Heart left ventricle (tissue), 16 donors: ENCODE data around the gene ITPK1. TPM values are rescaled to one million over a fixed set of nuclear protein-coding genes. Genes with fewer than 3 reads are reported as not detected.

Source experiments
- ATAC-seq, 4 donors: fragments of 200-7000 bp; cut with Tn5 transposase; one replicate each; pipeline ENCODE4 v1.9.1; 2020 to 2022; ENCODE audit warnings: moderate library complexity in 4 of 4, mild to moderate bottlenecking in 3 of 4, moderate number of reproducible peaks in 1 of 4
- DNase-seq, 5 donors: peaks; one replicate each; pipeline ENCODE4 v3.0.0-alpha.2; 2020
- H3K27ac ChIP-seq, 12 donors: fragments of 200-600 bp; sonication (generic) in 4 of 12; one replicate each; pipeline versions ENCODE4 v1.5.0 to v1.8.0; 2016 to 2022; ENCODE audit warnings: mild to moderate bottlenecking in 2 of 12
- H3K27me3 ChIP-seq, 9 donors: fragments of 200-600 bp; sonication (generic) in 2 of 9; one replicate each; pipeline versions ENCODE4 v1.5.1 to v1.8.0; 2016 to 2022; ENCODE audit warnings: mild to moderate bottlenecking in 3 of 9
- H3K36me3 ChIP-seq, 9 donors: fragments of 200-600 bp; sonication (generic) in 2 of 9; one replicate each; pipeline versions ENCODE4 v1.5.0 to v1.8.0; 2018 to 2022; ENCODE audit warnings: mild to moderate bottlenecking in 2 of 9
- H3K4me1 ChIP-seq, 12 donors: fragments of 200-600 bp; sonication (generic) in 4 of 12; one replicate each; pipeline versions ENCODE4 v1.5.0 to v1.8.0; 2016 to 2022; ENCODE audit warnings: mild to moderate bottlenecking in 3 of 12
- H3K4me3 ChIP-seq, 12 donors: fragments of 200-600 bp; sonication (generic) in 4 of 12; one replicate each; pipeline versions ENCODE4 v1.5.0 to v1.8.0; 2017 to 2022; ENCODE audit warnings: mild to moderate bottlenecking in 9 of 12, moderate library complexity in 4 of 12
- H3K9me3 ChIP-seq, 12 donors: fragments of 200-600 bp; sonication (generic) in 4 of 12; one replicate each; pipeline versions ENCODE4 v1.5.0 to v1.8.0; 2016 to 2022; ENCODE audit warnings: mild to moderate bottlenecking in 1 of 12
- CTCF ChIP-seq, 12 donors: fragments of 200-600 bp; sonication (generic) in 4 of 12; IDR thresholded peaks; one replicate each; pipeline versions ENCODE4 v1.5.0 to v1.8.0; 2018 to 2022; ENCODE audit warnings: antibody characterized with exemption in 12 of 12, mild to moderate bottlenecking in 5 of 12
- POLR2A ChIP-seq, 2 donors: fragments of 450-650 bp; IDR thresholded peaks; one replicate each; pipeline ENCODE4 v1.6.1; 2017; ENCODE audit warnings: antibody characterized with exemption in 2 of 2, mild to moderate bottlenecking in 2 of 2, moderate library complexity in 2 of 2
- WGBS, 4 donors: extraction: QIAGEN DNeasy Blood & Tissue Kit in 2 of 4; methylation state at CpG; one replicate each; pipeline versions ENCODE4 v1.1.5 to v1.1.7; 2013 to 2018; 5-methylcytosine and 5-hydroxymethylcytosine counted together
- intact Hi-C, 10 donors: fragments of 100-400 bp; cut with DNase I; formaldehyde crosslinking; loops; one replicate each; pipeline versions ENCODE4 v1.11.1 to v1.14.2; 2022
- polyA plus RNA-seq, 2 donors: library from polyadenylated mRNA; stranded (reverse); fragments of 200-250 nt; gene quantifications; one replicate each; pipeline ENCODE4 v1.2.3, GENCODE V29; 2013
- total RNA-seq, 9 donors: library from RNA; depleted of rRNA in 2 of 9; stranded (reverse); fragments of >200 nt in 2 of 9; fragmentation: NEBNext Ultra II Directional in 3 of 9; extraction: Animal tissue kit (Norgen Biotek cat#: 25700) in 3 of 9; gene quantifications; one replicate each; pipeline versions ENCODE4 v1.1.0 to v1.2.4, GENCODE V29; 2016 to 2023
- donor health status: ischemic (EF 13 %, LVEDD 7.1; RV severe dilation, severe dysfunction).
- donor health status: healthy with polysubstance abuse.
- donor health status: DM: no; HTN: yes; CAD: no.
- donor health status: DM: no; HTN: no; CAD: no.
- donor health status: ischemic (EF 25% LVEDD 6.9; RV normal size, moderate dysfunction).
- donor health status: ischemic (EF 25% LVEDD 5.7; RV mildly dilated, moderate dysfunction).
- donor health status: healthy.
- donor health status: DM: yes; HTN: yes; CAD: no.
- donor health status: ischemic (EF 35%, LVEDD 5.7; RV mildly dilated, moderate dysfunction).
- donor health status: nonischemic (EF 11% LVEDD 7.7; RV severe dilation, severe dysfunction).
- donor health status: DM: yes; HTN: yes; CAD: no.
- donor health status: PGD.
- donor health status: ischemic (EF 29% LVEDD 5.4; RV normal size, mild dysfunction).
- donor health status: nonischemic (EF 23%, LVEDD 6.1; RV moderate dilation, normal function).

ITPK1 gene
- total and polyA plus RNA-seq, 11 donors = 44.5 to 158 (median 91.0) TPM

- Histone ChIP-seq H3K4me3 (no peak overlapping the region), H3K9me3 (no peaks in the 10 kb centered on the region), H3K27me3 (peaks cover 0 to 25% (median 5%) of the 10 kb centered on the region in 9 donors), H3K36me3 (no peaks in the 10 kb centered on the region), H3K4me1 (peaks cover 0 to 7% (median 0%) of the 10 kb centered on the region in 12 donors), H3K27ac (no peak overlapping the region)
- no peak for DNase-seq
- 32 to 52% (median 39%) methylated on average over 4 to 6 of the region's 6 CpGs for WGBS, 4 donors
- TF ChIP-seq POLR2A (IDR thresholded peaks at IDR 0.05) = no peak
- no peak for TF ChIP-seq CTCF (IDR thresholded peaks at IDR 0.05)
- no peak for ATAC-seq
- intact Hi-C loops = no loop called here
Observed at GRCh38 chr14:92906823-92907222, 208.9 kb downstream of the ITPK1 start.

- ATAC-seq (no peak), DNase-seq (no peak)
- Histone ChIP-seq H3K27me3 (peaks cover 0 to 25% (median 5%) of the 10 kb centered on the region in 9 donors), H3K4me3 (no peak overlapping the region), H3K4me1 (peaks cover 0 to 7% (median 0%) of the 10 kb centered on the region in 12 donors), H3K27ac (no peak overlapping the region), H3K9me3 (no peaks in the 10 kb centered on the region), H3K36me3 (no peaks in the 10 kb centered on the region)
- TF ChIP-seq POLR2A (IDR thresholded peaks at IDR 0.05) (no peak), CTCF (IDR thresholded peaks at IDR 0.05) (no peak)
- intact Hi-C loops = no loop called here
- WGBS, 4 donors = 71 to 88% (median 85%) methylated on average over 6 of the region's 6 CpGs
Observed at GRCh38 chr14:92906420-92906819, 209.3 kb downstream of the ITPK1 start.

GRCh38 chr14:92905667-92906066, 210.1 kb downstream of the ITPK1 start:
- intact Hi-C loops = no loop called here

GRCh38 chr14:92903359-92903758, 212.4 kb downstream of the ITPK1 start:
- ATAC-seq = no peak
- peaks cover 0 to 41% (median 5%) of the 10 kb centered on the region in 9 donors for H3K27me3 ChIP-seq
- WGBS, 4 donors = 63 to 70% (median 65%) methylated on average over 6 of the region's 6 CpGs

More at GRCh38 chr14:92905667-92906066, 210.1 kb downstream of the ITPK1 start:
- TF ChIP-seq POLR2A (IDR thresholded peaks at IDR 0.05) (no peak), CTCF (IDR thresholded peaks at IDR 0.05) (no peak)
- no peak for DNase-seq
- Histone ChIP-seq H3K9me3 (no peaks in the 10 kb centered on the region), H3K4me1 (peaks cover 0 to 7% (median 0%) of the 10 kb centered on the region in 12 donors), H3K27me3 (peaks cover 0 to 29% (median 5%) of the 10 kb centered on the region in 9 donors), H3K36me3 (no peaks in the 10 kb centered on the region), H3K27ac (no peak overlapping the region), H3K4me3 (no peak overlapping the region)
- WGBS, 4 donors = 73 to 91% (median 82%) methylated on average over 8 of the region's 8 CpGs
- ATAC-seq = no peak

More at GRCh38 chr14:92903359-92903758, 212.4 kb downstream of the ITPK1 start:
- no peak for TF ChIP-seq POLR2A (IDR thresholded peaks at IDR 0.05)
- TF ChIP-seq CTCF (IDR thresholded peaks at IDR 0.05) = no peak
- no peak for DNase-seq
- Histone ChIP-seq H3K4me3 (no peak overlapping the region), H3K27ac (no peak overlapping the region), H3K9me3 (no peaks in the 10 kb centered on the region), H3K4me1 (peaks cover 0 to 7% (median 0%) of the 10 kb centered on the region in 12 donors), H3K36me3 (no peaks in the 10 kb centered on the region)
- intact Hi-C loops = no loop called here
